Fibroblast of pulmonary artery (primary cell): ENCODE results near the gene NUDT5.

Experiments
- DNase-seq: peaks from one replicate; pipeline ENCODE4 v3.0.0-alpha.2; 2010; ENCODE audit warnings: low read depth
- H3K4me3 ChIP-seq: replicated peaks from 2 replicates; pipeline ENCODE4 v1.5.1; 2011; ENCODE audit warnings: low read depth, mild to moderate bottlenecking, control low read depth, low read length, moderate library complexity
- TF ChIP-seq, protein P1 (sequence below): IDR thresholded peaks from 2 replicates; pipeline ENCODE4 v1.5.1; 2011; ENCODE audit warnings: mild to moderate bottlenecking, control low read depth, low read length, inconsistent platforms; ENCODE audit errors: missing control alignments

NUDT5 gene

DNA sequence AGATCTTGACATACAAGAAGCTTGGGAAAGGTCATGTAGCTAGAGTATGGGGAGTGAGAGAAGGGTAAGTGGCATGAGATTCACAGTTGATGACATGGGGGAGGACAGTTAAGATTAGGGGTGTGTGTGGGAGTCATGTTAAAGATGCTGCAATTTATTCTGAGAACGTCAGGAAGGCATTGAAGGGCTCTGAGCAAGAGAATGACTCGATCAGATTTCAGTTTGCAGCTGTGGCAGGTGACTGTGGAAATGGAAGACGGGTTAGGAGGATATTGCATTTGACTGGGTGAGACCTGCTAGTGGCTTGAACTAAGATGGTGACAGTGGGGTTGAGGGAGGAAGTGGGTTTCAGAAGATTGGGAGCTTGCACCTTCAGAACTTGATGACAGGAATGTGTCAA, 5.9 kb upstream of the NUDT5 start:
- TF ChIP-seq, protein P1, sequence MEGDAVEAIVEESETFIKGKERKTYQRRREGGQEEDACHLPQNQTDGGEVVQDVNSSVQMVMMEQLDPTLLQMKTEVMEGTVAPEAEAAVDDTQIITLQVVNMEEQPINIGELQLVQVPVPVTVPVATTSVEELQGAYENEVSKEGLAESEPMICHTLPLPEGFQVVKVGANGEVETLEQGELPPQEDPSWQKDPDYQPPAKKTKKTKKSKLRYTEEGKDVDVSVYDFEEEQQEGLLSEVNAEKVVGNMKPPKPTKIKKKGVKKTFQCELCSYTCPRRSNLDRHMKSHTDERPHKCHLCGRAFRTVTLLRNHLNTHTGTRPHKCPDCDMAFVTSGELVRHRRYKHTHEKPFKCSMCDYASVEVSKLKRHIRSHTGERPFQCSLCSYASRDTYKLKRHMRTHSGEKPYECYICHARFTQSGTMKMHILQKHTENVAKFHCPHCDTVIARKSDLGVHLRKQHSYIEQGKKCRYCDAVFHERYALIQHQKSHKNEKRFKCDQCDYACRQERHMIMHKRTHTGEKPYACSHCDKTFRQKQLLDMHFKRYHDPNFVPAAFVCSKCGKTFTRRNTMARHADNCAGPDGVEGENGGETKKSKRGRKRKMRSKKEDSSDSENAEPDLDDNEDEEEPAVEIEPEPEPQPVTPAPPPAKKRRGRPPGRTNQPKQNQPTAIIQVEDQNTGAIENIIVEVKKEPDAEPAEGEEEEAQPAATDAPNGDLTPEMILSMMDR: no peak
- no peak for DNase-seq

DNA sequence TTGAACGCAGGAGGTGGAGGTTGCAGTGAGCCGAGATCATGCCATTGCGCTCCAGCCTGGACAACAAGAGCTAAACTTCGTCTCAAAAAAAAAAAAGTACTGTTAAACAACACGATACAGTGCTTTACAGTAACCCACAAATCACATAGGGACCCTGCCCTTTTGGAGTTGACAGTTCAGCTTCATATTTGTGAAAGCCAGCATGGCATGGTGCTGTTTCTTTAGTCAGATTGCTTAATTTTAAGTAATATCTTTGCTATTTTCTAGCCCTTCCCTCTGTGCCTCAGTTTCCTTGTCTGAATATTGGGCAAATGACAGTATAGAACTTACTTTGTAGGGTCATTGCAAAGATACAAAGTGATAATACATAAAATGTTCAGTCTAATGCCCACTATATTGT, 5.2 kb upstream of the NUDT5 start:
- no peak overlapping the region for H3K4me3 ChIP-seq
- DNase-seq: no peak
- TF ChIP-seq, protein P1: no peak

More for the DNA sequence above, 5.9 kb upstream of the NUDT5 start:
- no peak overlapping the region for H3K4me3 ChIP-seq

DNA sequence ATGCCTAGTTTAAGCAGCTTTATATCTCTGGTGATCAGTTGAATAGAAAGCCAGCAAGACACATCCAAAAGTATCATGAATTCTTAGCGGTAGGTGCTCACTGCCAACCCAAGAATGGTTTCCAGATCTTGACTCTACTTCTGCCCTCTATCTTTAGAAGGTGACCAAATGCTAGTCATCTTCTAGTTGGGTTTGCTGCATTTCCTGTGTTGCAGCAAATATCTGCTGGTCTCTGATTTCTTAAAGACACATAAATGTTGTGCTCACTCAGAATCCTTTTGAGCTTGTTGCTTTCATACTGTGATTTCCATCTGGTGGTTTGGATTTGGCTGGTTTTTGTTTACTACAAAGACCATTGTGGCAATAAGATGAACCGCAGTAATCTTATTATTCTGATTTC, 2.5 kb upstream of the NUDT5 start:
- DNase-seq: no peak
- TF ChIP-seq, protein P1: no peak
- no peak overlapping the region for H3K4me3 ChIP-seq

DNA sequence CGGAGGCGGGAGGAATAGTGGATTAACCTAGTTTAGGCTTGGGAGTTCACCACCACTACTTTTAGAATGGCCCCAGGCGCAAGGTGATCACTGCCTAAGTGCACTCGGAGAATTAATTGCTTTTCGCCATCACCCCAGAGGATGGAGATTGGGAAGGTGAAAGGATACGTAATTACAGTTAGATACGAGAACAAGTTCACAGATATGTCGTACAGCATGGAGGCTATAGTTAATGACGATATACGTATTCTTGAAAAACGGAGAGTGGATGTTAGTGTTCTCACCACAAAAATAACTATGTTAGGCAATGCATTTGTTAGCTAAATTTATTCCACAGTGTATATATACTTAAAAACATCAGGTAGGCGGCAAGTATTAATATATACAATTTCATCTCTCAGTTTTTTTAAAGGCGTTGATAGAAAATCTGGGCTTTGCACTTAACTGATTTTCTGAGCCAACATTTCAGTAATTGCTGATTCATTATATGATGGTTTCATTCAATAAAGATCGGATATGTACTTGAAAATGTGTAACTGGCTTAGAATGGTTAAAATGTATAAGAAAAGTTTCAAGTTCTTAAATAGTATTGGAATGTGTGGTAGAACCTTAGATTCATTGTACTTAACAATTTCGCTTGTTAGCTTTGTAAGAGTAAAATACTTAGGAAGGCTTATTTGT, 980 bp upstream of the NUDT5 start:
- DNase-seq: no peak
- TF ChIP-seq, protein P1: no peak
- peak overlapping the region; percentile 99 for H3K4me3 ChIP-seq

DNA sequence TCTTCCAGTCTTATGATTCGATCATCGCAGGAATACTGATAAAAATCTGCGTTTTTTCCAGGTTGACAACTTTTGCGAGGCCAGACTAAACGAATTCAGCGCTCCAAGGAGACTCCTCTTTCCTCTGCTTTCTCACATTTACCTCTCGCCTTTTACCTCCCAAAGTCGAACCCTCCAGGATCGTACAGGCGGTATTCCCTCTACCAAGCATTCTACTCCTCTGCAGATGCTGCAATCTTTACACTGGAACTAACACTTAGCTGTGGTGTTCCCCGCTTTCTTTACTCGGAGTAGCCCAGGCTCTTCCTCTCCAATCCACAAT, 449 bp downstream of the NUDT5 start:
- peak overlapping the region; percentile 99 for H3K4me3 ChIP-seq
- TF ChIP-seq, protein P1: no peak
- no peak for DNase-seq

DNA sequence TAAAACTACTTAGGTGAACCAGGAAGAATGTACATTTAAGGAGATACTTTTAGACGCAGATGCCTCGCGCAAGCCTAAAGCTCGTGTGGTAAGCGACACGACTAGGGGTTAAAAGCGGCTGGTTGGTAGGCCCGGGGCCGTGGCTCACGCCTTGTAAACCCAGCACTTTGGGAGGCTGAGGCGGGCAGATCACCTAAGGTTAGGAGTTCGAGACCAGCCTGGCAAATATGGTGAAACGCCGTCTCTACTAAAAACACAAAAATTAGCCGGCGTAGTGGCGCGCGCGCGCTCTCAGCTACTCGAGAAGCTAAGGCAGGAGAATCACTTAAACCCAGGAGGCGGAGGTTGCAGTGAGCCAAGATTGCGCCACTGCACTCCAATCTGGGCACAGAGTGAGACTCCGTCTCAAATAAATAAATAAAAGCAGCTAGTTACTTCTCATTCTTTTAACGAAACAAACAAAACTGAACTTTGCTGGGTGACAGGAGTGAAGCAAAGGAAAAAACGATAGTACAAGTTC, 879 bp downstream of the NUDT5 start:
- DNase-seq: peak; percentile 45
- TF ChIP-seq, protein P1: no peak
- H3K4me3 ChIP-seq: peak overlapping the region; percentile 99

DNA sequence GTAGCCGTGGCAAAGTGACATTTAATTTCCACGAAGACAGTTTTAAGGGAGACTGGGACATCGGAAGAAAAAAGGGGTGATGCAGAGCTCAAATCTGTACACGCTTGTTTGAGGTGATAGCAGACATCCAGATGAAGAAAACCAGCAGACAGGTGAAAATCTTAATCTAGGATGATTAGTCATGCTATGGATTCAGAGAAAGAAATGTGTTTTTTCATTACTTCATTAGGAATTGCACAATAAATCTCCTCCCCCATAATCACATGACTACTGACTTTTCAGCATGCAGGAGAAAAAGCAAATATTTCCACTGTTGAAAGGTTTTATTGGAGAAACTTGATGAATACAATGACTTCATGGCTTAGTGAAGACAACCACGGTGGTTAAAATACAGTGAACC, 2.5 kb downstream of the NUDT5 start:
- TF ChIP-seq, protein P1: no peak
- peak; percentile 74 for DNase-seq
- no peak overlapping the region for H3K4me3 ChIP-seq
